PFSK-1 (cell line): ENCODE results near the gene KISS1R.

Experiments used
- FOXP2 ChIP-seq: optimal IDR thresholded peaks from 2 replicates; pipeline ENCODE3; 2011; ENCODE audit warnings: borderline replicate concordance, control low read depth, inconsistent platforms; ENCODE audit not compliant: insufficient read depth; ENCODE audit errors: extremely low read length, extremely low read depth
- POLR2AphosphoS5 ChIP-seq: IDR thresholded peaks from 2 replicates; pipeline ENCODE4 v1.6.1; 2012; ENCODE audit warnings: low read depth, mild to moderate bottlenecking, control low read depth, low read length, moderate library complexity
- SIN3A ChIP-seq: IDR thresholded peaks from 2 replicates; pipeline ENCODE4 v1.6.1; 2012; ENCODE audit warnings: mild to moderate bottlenecking, low read length, moderate library complexity, borderline replicate concordance; ENCODE audit not compliant: insufficient read depth
- TAF1 ChIP-seq: IDR thresholded peaks from 2 replicates; pipeline ENCODE4 v1.6.1; 2012; ENCODE audit warnings: low read length, control low read depth, borderline replicate concordance; ENCODE audit not compliant: insufficient read depth
- TF ChIP-seq, protein P1 (sequence below), 2 experiments: IDR thresholded peaks; 2 replicates each; pipeline versions ENCODE4 v1.6.1 to v1.8.0; 2011 to 2012; ENCODE audit warnings: low read depth in 2 of 2, low read length in 2 of 2, control low read depth in 1 of 2, inconsistent platforms in 1 of 2, mild to moderate bottlenecking in 1 of 2, moderate library complexity in 1 of 2; ENCODE audit not compliant: insufficient read depth in 1 of 2

KISS1R gene

DNA sequence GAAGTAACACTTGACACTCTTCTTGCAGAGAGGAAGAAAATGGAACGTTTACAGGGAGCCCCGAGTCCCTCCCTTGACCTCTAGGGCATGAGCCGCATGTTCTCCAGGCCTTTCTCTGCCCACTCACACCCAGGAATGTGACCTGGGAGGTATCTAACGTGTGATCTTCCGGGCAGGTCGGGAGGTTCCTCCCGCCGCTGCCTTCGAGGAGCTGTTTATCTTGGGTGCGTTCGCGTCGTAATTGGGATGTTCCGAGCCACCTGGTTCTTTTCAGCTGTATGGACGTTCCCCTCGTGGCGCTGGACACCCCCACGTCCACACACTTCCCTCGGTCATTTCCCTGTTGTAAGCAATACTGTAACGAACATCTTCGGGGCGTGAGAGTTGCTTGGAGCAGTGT is 22.3 kb downstream of the KISS1R start:
- TF ChIP-seq TAF1, result no peak
- no peak for TF ChIP-seq SIN3A
- TF ChIP-seq POLR2AphosphoS5, result no peak
- TF ChIP-seq, protein P1, sequence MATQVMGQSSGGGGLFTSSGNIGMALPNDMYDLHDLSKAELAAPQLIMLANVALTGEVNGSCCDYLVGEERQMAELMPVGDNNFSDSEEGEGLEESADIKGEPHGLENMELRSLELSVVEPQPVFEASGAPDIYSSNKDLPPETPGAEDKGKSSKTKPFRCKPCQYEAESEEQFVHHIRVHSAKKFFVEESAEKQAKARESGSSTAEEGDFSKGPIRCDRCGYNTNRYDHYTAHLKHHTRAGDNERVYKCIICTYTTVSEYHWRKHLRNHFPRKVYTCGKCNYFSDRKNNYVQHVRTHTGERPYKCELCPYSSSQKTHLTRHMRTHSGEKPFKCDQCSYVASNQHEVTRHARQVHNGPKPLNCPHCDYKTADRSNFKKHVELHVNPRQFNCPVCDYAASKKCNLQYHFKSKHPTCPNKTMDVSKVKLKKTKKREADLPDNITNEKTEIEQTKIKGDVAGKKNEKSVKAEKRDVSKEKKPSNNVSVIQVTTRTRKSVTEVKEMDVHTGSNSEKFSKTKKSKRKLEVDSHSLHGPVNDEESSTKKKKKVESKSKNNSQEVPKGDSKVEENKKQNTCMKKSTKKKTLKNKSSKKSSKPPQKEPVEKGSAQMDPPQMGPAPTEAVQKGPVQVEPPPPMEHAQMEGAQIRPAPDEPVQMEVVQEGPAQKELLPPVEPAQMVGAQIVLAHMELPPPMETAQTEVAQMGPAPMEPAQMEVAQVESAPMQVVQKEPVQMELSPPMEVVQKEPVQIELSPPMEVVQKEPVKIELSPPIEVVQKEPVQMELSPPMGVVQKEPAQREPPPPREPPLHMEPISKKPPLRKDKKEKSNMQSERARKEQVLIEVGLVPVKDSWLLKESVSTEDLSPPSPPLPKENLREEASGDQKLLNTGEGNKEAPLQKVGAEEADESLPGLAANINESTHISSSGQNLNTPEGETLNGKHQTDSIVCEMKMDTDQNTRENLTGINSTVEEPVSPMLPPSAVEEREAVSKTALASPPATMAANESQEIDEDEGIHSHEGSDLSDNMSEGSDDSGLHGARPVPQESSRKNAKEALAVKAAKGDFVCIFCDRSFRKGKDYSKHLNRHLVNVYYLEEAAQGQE (IDR thresholded peaks at IDR 0.05; ENCODE audit: insufficient read depth in 1 of 2, low read depth in 2 of 2, low read length in 2 of 2), result no peak
- TF ChIP-seq FOXP2, result no peak

DNA sequence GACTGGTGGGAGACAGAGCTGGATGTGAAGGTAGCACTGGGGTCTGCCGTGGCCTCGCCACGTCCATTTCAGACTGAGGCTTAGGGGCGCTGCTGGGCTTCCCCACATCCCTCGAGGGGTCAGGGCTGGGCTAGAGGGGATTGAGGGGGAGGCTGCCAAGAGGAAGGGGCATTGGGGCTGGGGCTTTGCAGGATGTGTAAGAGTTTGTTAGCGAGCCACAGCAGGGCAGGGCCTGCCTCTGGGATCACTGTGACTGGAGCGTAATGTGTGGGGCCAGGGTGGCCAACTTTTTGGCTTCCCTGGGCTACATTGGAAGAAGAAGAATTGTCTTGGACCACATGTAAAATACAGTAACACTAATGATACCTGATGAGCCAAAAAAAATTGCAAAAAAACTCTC is 22.8 kb downstream of the KISS1R start:
- TF ChIP-seq, protein P1 (IDR thresholded peaks at IDR 0.05; ENCODE audit: insufficient read depth in 1 of 2, low read depth in 2 of 2, low read length in 2 of 2), result no peak
- TF ChIP-seq FOXP2, result no peak
- TF ChIP-seq POLR2AphosphoS5, result no peak
- TF ChIP-seq TAF1, result no peak
- TF ChIP-seq SIN3A, result no peak

DNA sequence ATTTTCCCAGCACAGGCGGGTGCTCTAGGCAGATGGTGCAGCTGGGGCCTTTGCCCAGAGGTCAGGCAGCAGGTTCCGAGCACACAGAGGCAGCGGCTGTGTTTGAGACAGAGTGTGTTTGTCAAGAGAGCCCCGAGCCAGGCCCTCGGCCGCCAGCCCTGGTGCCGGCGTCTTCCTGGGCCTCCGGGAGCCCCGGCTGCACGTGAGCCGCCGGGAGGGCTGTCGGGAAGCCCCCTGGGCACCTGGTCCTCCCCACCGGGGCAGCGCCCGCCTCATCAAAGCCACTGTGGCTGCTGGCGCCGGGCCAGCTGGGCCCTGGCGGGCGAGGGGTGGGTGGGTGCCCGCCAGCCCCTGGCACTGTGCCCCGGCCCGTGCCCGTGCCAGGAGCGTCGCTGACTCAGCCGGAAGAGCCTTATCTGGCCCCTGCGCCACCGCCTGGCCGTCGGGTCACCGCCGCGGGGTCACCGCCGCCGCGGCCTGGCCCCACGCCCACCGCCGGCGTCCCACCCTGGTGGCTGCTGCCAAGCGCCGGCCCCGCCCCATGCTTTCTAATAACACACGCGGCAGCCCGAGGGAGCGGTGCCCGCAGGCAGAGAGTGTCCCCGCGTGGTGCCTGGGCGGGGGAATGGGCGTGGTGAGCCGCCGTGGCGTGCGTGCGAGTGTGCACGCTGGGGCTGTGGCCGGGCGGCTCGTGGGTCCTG is 23.6 kb downstream of the KISS1R start:
- no peak for TF ChIP-seq POLR2AphosphoS5
- TF ChIP-seq FOXP2, result no peak
- no peak for TF ChIP-seq TAF1
- no peak for TF ChIP-seq SIN3A
- TF ChIP-seq, protein P1 (IDR thresholded peaks at IDR 0.05; ENCODE audit: insufficient read depth in 1 of 2, low read depth in 2 of 2, low read length in 2 of 2), result no peak

DNA sequence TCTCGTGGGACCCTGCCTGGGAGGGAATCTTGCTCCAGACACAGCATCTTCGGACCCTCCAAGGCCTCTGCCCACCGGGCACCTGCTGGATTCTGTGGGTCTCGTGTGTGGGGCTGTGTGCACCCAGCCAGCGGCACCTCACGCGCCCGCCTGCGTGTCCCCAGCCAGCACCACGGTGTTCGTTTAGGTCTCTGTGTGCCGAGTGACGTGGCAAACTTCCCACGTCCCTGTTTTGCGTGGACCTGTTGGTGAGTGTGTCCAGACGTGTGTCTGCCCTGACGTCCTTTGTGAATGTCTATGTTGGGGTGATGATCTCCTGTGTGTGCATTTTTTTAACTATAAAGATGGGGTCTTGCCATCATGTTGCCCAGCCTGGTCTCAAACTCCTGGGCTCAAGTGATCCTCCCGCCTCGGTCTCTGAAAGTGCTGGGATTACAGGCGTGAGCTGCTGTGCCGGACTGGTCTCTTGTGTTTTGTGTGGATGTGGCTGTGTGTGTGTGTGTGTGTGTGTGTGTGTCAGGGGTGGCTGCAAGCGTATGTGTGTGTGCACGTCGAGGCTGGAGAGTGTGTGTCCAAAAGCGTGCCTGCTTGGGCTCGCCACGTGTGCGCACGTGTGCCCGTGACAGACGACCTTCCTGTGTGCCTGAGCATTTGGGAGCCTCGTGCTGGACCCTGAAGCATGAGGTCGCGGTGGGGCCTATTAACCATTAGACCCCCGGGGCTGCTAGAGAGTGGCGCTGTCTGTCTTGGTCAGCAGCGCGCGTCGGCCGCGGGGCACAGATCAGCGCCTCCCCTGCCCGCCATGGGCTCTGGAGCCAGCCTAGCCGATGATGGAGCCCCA is 24.4 kb downstream of the KISS1R start:
- TF ChIP-seq SIN3A (no peak), TAF1 (no peak), POLR2AphosphoS5 (no peak), FOXP2 (no peak)
- TF ChIP-seq, protein P1 (IDR thresholded peaks at IDR 0.05; ENCODE audit: insufficient read depth in 1 of 2, low read depth in 2 of 2, low read length in 2 of 2), result no peak
